ENCODE data around the gene ARMH2.

Gene ARMH2

GRCh38 chr6:24798740-24799540, at the start of gene ARMH2:
ARMH2 (minus strand) TSS chr6:24798917; CDS start chr6:24798857, 60 bp downstream.
- DNase-seq, result no peak

GRCh38 chr6:24848461-24848860, 49.7 kb upstream of the ARMH2 start:
- no peak for DNase-seq

- DNase-seq, result no peak
These were observed 48.7 kb upstream of the ARMH2 start for GRCh38 chr6:24847402-24847801.

- no peak for DNase-seq
These were observed 46.9 kb upstream of the ARMH2 start for GRCh38 chr6:24845578-24845977.

GRCh38 chr6:24844903-24845302, 46.2 kb upstream of the ARMH2 start:
- no peak for DNase-seq

GRCh38 chr6:24844061-24844460, 45.3 kb upstream of the ARMH2 start:
- no peak for DNase-seq

- DNase-seq, result no peak
These were observed 41.5 kb upstream of the ARMH2 start for GRCh38 chr6:24840187-24840586.

- no peak for DNase-seq
These were observed 40.3 kb upstream of the ARMH2 start for GRCh38 chr6:24838994-24839393.

- DNase-seq, result no peak
These were observed 39.4 kb upstream of the ARMH2 start for GRCh38 chr6:24838081-24838480.

- no peak for DNase-seq
These were observed 37.4 kb upstream of the ARMH2 start for GRCh38 chr6:24836109-24836508.

GRCh38 chr6:24833711-24834386, 35.1 kb upstream of the ARMH2 start:
- no peak for DNase-seq

- no peak for DNase-seq
These were observed 34.1 kb upstream of the ARMH2 start for GRCh38 chr6:24832794-24833193.

GRCh38 chr6:24831771-24832716, 33.3 kb upstream of the ARMH2 start:
- DNase-seq, result no peak

GRCh38 chr6:24829657-24830056, 30.9 kb upstream of the ARMH2 start:
- no peak for DNase-seq

GRCh38 chr6:24827970-24828369, 29.3 kb upstream of the ARMH2 start:
- DNase-seq, result no peak

GRCh38 chr6:24827162-24827561, 28.4 kb upstream of the ARMH2 start:
- no peak for DNase-seq

GRCh38 chr6:24825130-24825630, 26.5 kb upstream of the ARMH2 start:
- DNase-seq, result no peak

GRCh38 chr6:24824142-24824938, 25.6 kb upstream of the ARMH2 start:
- DNase-seq, result no peak

- no peak for DNase-seq
These were observed 24.5 kb upstream of the ARMH2 start for GRCh38 chr6:24823185-24823584.

- DNase-seq, result no peak
These were observed 24.0 kb upstream of the ARMH2 start for GRCh38 chr6:24822696-24823095.

GRCh38 chr6:24821860-24822444, 23.2 kb upstream of the ARMH2 start:
- DNase-seq, result no peak

GRCh38 chr6:24818346-24818745, 19.6 kb upstream of the ARMH2 start:
- no peak for DNase-seq

Measured in CD4-positive, alpha-beta T cell treated with Interferon gamma for 1 hour (primary cell).